ENCODE results near the gene TNFAIP8. TPM values are rescaled to one million over a fixed set of nuclear protein-coding genes. Genes with fewer than 3 reads are reported as not detected.

Gene TNFAIP8
- total RNA-seq, 1 experiment from 2014 or later, result 7.3 TPM

- Histone ChIP-seq H2AFZ (ENCODE audit: low read length) (no peak overlapping the region), H2BK5ac (ENCODE audit: insufficient read length, low read length) (no peak overlapping the region), H3T11ph (ENCODE audit: low read length) (no peak overlapping the region), H4K8ac (replicated peaks; ENCODE audit: insufficient read length, low read depth, low read length) (no peak overlapping the region), H3K56ac (ENCODE audit: insufficient read length, low read depth, low read length) (no peak overlapping the region), H3K9ac (ENCODE audit: extremely low read depth, insufficient read length, low read length) (no peak overlapping the region), H2BK120ac (ENCODE audit: low read depth, low read length, poor library complexity, severe bottlenecking) (no peak overlapping the region), H3K27ac (ENCODE audit: insufficient read length, low read depth, low read length) (no peak overlapping the region), H3K23me2 (ENCODE audit: insufficient read length, low read depth, low read length, poor library complexity, severe bottlenecking) (no peaks in the 10 kb centered on the region), H3K79me1 (ENCODE audit: insufficient read depth, low read depth, low read length, poor library complexity, severe bottlenecking) (no peaks in the 10 kb centered on the region), H4K5ac (ENCODE audit: insufficient read length, low read depth, low read length) (no peak overlapping the region), H3K4ac (ENCODE audit: low read depth, low read length) (no peak overlapping the region), H3K27me3 (ENCODE audit: insufficient read depth, low read length) (no peaks in the 10 kb centered on the region), H3K14ac (ENCODE audit: insufficient read depth, low read length) (no peak overlapping the region), H3K23ac (ENCODE audit: insufficient read length, low read depth, low read length) (no peak overlapping the region), H4K20me1 (ENCODE audit: control insufficient read depth, insufficient read depth, insufficient read length) (no peaks in the 10 kb centered on the region), H2BK15ac (ENCODE audit: low read depth, low read length) (no peak overlapping the region), H2AK5ac (ENCODE audit: insufficient read length, low read length) (no peak overlapping the region), H3K4me1 (ENCODE audit: insufficient read depth, low read length) (peaks cover 4% of the 10 kb centered on the region; the same call in 1 of the 2 replicates), H2BK12ac (ENCODE audit: insufficient read length, low read depth, low read length) (no peak overlapping the region), H3K18ac (ENCODE audit: insufficient read length, low read depth, low read length) (no peak overlapping the region), H4K91ac (ENCODE audit: insufficient read length, low read depth, low read length) (no peak overlapping the region), H3K79me2 (ENCODE audit: insufficient read depth, low read length) (no peaks in the 10 kb centered on the region), H2BK20ac (ENCODE audit: low read depth, low read length, poor library complexity, severe bottlenecking) (no peak overlapping the region), H3K9me3 (ENCODE audit: control insufficient read depth, low read depth, low read length) (no peaks in the 10 kb centered on the region), H3K4me2 (ENCODE audit: insufficient read depth, insufficient read length, low read length) (no peak overlapping the region)
- H3K36me3 Mint-ChIP-seq (ENCODE audit: insufficient read depth in 1 of 3, low read depth in 3 of 3), result peaks cover 2 to 11% (median 8%) of the 10 kb centered on the region in 3 experiments; a peak in 5 of 7 replicates
- no peaks in the 10 kb centered on the region for H3K27me3 Mint-ChIP-seq (ENCODE audit: low read depth)
- no peak overlapping the region for H3K4me3 Mint-ChIP-seq
- WGBS (ENCODE audit: extremely low coverage, insufficient read length, low lambda C conversion rate), result no CpG with 5 or more reads among the region's 8 CpGs
- no peak for TF ChIP-seq CTCF (conservative IDR thresholded peaks at IDR 0.05)
- H3K27ac Mint-ChIP-seq, result peak overlapping the region in 2 of 3 experiments; percentile 10 to 13; a peak in 3 of 7 replicates
- H3K4me1 Mint-ChIP-seq, result peaks cover 6 to 13% of the 10 kb centered on the region in 2 experiments
- peaks cover 0 to 2% of the 10 kb centered on the region in 2 experiments; a peak in 2 of 5 replicates for H3K9me3 Mint-ChIP-seq
- no peak for DNase-seq
These were observed 39.4 kb downstream of the TNFAIP8 start for GRCh38 chr5:119395080-119395836.

Data from H9 (cell line).